T-helper 2 cell treated with Interferon-gamma antibody and Interleukin-4, amounts not matched to agents 5 μg/mL and 100 μg/mL, for 36 hours (primary cell): ENCODE measurements around the gene TJP3.
"Not testable (repeated sequence)": the region's sequence is repeated elsewhere in the genome, so short reads cannot be mapped to it uniquely, and the experiment has no call there.

ENCODE experiments used
- DNase-seq: peaks from one replicate; pipeline ENCODE4 v3.0.0; 2021; ENCODE audit warnings: low spot score
- H3K27ac Mint-ChIP-seq: one replicate; pipeline ENCODE4 v1.8.0; 2021; ENCODE audit warnings: mild to moderate bottlenecking, mixed read lengths
- H3K27me3 Mint-ChIP-seq: one replicate; pipeline ENCODE4 v1.8.0; 2021; ENCODE audit warnings: low read depth, mixed read lengths
- H3K36me3 Mint-ChIP-seq: one replicate; pipeline ENCODE4 v1.8.0; 2021; ENCODE audit warnings: low read depth, mixed read lengths
- H3K4me1 Mint-ChIP-seq: one replicate; pipeline ENCODE4 v1.8.0; 2021; ENCODE audit warnings: low read depth, mixed read lengths
- H3K4me3 Mint-ChIP-seq: one replicate; pipeline ENCODE4 v1.8.0; 2022; ENCODE audit warnings: mild to moderate bottlenecking, moderate library complexity, mixed read lengths
- H3K9me3 Mint-ChIP-seq: one replicate; pipeline ENCODE4 v1.8.0; 2021; ENCODE audit warnings: mixed read lengths

Gene TJP3

GRCh38 chr19:3746371-3747056 is 38.3 kb downstream of the TJP3 start:
- no peaks in the 10 kb centered on the region for H3K9me3 Mint-ChIP-seq
- H3K27me3 Mint-ChIP-seq, result no peaks in the 10 kb centered on the region
- no peak overlapping the region for H3K27ac Mint-ChIP-seq
- peaks cover 12% of the 10 kb centered on the region for H3K36me3 Mint-ChIP-seq
- H3K4me1 Mint-ChIP-seq, result no peaks in the 10 kb centered on the region
- DNase-seq, result no peak
- H3K4me3 Mint-ChIP-seq, result no peak overlapping the region

DNA sequence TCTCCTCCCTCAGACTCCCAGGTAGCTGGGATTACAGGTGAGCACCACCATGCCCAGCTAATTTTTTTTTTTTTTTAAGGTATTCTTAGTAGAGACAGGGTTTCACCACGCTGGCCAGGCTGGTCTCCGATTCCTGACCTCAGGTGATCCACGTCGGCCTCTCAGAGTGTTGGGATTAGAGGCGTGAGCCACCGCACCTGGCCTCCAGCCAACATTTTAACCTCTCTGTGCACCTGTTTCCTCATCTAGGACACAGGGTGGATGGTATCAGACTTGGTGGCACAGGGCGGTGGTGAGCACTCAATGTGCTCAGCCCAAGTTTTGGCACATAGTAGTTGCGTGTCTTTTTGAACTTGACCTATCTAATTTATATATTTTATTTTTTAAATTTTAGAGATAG is 40.8 kb downstream of the TJP3 start:
- Mint-ChIP-seq H3K27me3 (no peaks in the 10 kb centered on the region), H3K36me3 (peaks cover 12% of the 10 kb centered on the region), H3K9me3 (no peaks in the 10 kb centered on the region), H3K27ac (no peak overlapping the region), H3K4me1 (no peaks in the 10 kb centered on the region), H3K4me3 (no peak overlapping the region)
- DNase-seq, result no peak

GRCh38 chr19:3750211-3750610 is 42.0 kb downstream of the TJP3 start:
- no peak overlapping the region for H3K4me3 Mint-ChIP-seq
- H3K4me1 Mint-ChIP-seq, result peaks cover 4% of the 10 kb centered on the region
- H3K9me3 Mint-ChIP-seq, result no peaks in the 10 kb centered on the region
- H3K27ac Mint-ChIP-seq, result no peak overlapping the region
- no peak for DNase-seq
- H3K27me3 Mint-ChIP-seq, result no peaks in the 10 kb centered on the region
- peaks cover 20% of the 10 kb centered on the region for H3K36me3 Mint-ChIP-seq

GRCh38 chr19:3751236-3751635 is 43.1 kb downstream of the TJP3 start:
- H3K4me1 Mint-ChIP-seq, result peaks cover 5% of the 10 kb centered on the region
- H3K9me3 Mint-ChIP-seq, result no peaks in the 10 kb centered on the region
- no peak overlapping the region for H3K4me3 Mint-ChIP-seq
- no peak for DNase-seq
- no peak overlapping the region for H3K27ac Mint-ChIP-seq
- H3K27me3 Mint-ChIP-seq, result no peaks in the 10 kb centered on the region
- peaks cover 21% of the 10 kb centered on the region for H3K36me3 Mint-ChIP-seq

- no peak overlapping the region for H3K27ac Mint-ChIP-seq
- H3K27me3 Mint-ChIP-seq, result no peaks in the 10 kb centered on the region
- no peaks in the 10 kb centered on the region for H3K9me3 Mint-ChIP-seq
- H3K4me1 Mint-ChIP-seq, result peaks cover 5% of the 10 kb centered on the region
- no peak overlapping the region for H3K4me3 Mint-ChIP-seq
- peaks cover 21% of the 10 kb centered on the region for H3K36me3 Mint-ChIP-seq
- no peak for DNase-seq
Observed at GRCh38 chr19:3752492-3752891, 44.3 kb downstream of the TJP3 start.

DNA sequence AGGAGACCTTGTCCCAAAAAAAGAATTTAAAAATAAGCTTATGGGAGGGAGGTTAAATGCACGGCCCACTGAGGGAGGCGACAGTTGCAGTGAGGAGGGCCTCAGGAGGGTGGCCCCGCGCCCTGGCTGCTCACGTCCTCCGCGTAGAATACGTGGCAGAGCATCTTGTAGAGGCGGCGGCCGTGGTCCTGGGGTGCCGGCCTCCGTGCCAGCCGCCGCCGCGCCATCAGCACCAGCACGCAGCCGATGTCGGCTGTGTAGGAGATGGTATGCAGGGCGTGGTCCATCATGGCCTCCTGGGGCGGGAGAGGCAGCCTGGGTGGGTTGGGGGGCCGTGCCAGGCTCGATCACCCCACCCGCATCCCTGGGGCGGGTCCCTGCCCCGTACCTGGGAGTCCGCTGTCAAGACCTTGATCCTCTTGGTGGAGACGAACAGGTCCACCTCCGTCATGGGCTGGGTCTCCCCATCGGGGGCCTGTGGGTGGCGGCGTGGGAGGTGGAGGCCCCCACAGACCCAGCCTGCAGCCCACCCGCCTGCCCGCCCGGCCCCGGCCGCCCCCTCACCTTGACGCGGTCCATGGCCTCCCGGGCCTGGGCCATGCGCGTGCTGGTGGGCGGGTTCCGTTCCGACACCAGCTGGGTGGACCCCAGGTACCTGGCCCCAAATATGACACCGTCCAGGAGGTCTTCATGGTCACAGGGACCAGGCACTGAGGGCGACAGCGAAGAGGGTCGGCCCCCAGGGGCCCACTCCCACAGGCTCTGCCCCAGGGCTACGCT is 45.6 kb downstream of the TJP3 start:
- H3K36me3 Mint-ChIP-seq, result peaks cover 21% of the 10 kb centered on the region
- H3K4me1 Mint-ChIP-seq, result peaks cover 5% of the 10 kb centered on the region
- DNase-seq, result no peak
- no peak overlapping the region for H3K4me3 Mint-ChIP-seq
- H3K27ac Mint-ChIP-seq, result no peak overlapping the region
- H3K27me3 Mint-ChIP-seq, result no peaks in the 10 kb centered on the region
- H3K9me3 Mint-ChIP-seq, result no peaks in the 10 kb centered on the region

DNA sequence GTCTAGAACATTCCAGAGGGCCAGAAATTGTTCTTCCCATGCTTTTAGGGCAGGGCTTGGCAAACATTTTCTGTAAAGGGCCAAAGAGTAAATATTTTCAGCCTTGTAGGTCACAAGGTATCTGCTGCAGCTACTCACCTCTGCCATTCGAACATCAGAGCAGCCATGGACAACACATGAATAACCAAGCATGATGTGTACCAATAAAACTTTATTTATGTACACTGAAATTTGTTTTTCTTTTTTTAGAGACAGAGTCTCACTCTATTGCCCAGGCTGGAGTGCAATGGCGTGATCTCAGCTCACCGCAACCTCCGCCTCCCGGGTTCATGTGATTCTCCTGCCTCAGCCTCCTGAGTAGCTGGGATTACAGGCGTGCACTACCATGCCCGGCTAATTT is 49.5 kb downstream of the TJP3 start:
- peaks cover 16% of the 10 kb centered on the region for H3K4me1 Mint-ChIP-seq
- not testable (repeated sequence) for H3K9me3 Mint-ChIP-seq, DNase-seq, H3K4me3 Mint-ChIP-seq, H3K27ac Mint-ChIP-seq, H3K27me3 Mint-ChIP-seq
- H3K36me3 Mint-ChIP-seq, result peaks cover 19% of the 10 kb centered on the region

- not testable (repeated sequence) for DNase-seq, H3K4me3 Mint-ChIP-seq, H3K27ac Mint-ChIP-seq, H3K9me3 Mint-ChIP-seq, H3K27me3 Mint-ChIP-seq
- H3K4me1 Mint-ChIP-seq, result peaks cover 22% of the 10 kb centered on the region
- peaks cover 24% of the 10 kb centered on the region for H3K36me3 Mint-ChIP-seq
Observed at GRCh38 chr19:3758297-3758696, 50.1 kb downstream of the TJP3 start.

- Mint-ChIP-seq H3K27me3 (peaks cover 3% of the 10 kb centered on the region), H3K4me1 (peaks cover 23% of the 10 kb centered on the region), H3K36me3 (peaks cover 22% of the 10 kb centered on the region), H3K27ac (peak overlapping the region; percentile 20), H3K4me3 (peak overlapping the region; percentile 99), H3K9me3 (no peaks in the 10 kb centered on the region)
- DNase-seq, result no peak
Observed at GRCh38 chr19:3759482-3760254, 51.5 kb downstream of the TJP3 start.

DNA sequence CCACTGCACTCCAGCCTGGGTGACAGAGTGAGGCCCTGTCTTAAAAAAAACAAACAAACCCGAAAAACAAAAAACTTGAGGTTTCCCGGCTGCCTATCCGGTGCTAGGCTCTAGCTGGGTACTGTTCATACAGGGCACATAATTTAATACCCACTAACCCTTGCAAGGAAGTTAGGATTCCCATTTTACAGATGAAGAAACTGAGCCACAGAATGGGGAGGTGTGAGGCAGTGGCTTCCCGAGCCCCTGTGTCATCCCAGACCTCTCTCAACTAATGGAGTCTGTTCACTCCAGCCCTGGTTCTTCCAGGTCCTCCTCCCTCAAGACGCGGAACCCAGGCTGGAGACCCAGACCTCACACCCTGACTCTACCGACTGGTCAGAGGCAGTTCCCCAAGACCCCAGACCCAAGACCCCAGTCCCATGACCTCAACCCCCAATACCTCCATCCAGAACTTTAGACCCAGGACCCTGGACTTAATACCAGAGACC is 52.7 kb downstream of the TJP3 start:
- no peak for DNase-seq
- Mint-ChIP-seq H3K4me3 (peak overlapping the region; percentile 99), H3K36me3 (peaks cover 16% of the 10 kb centered on the region), H3K27ac (peak overlapping the region; percentile 95), H3K27me3 (peaks cover 3% of the 10 kb centered on the region), H3K4me1 (peaks cover 17% of the 10 kb centered on the region), H3K9me3 (no peaks in the 10 kb centered on the region)

- peak within 1 kb of the TSS; percentile 100 for H3K27ac Mint-ChIP-seq
- peaks cover 3% of the 10 kb centered on the region for H3K27me3 Mint-ChIP-seq
- H3K4me1 Mint-ChIP-seq, result peaks cover 21% of the 10 kb centered on the region
- H3K4me3 Mint-ChIP-seq, result peak within 1 kb of the TSS; percentile 99
- peak; percentile 95 for DNase-seq
- H3K36me3 Mint-ChIP-seq, result peaks cover 20% of the 10 kb centered on the region
- no peaks in the 10 kb centered on the region for H3K9me3 Mint-ChIP-seq
Observed at GRCh38 chr19:3761382-3762129, 53.4 kb downstream of the TJP3 start, which contains the start of gene APBA3. TSS of gene APBA3 (minus strand) at chr19:3761692. CDS start at chr19:3760264, 1,428 bp downstream.

- peaks cover 24% of the 10 kb centered on the region for H3K4me1 Mint-ChIP-seq
Observed at GRCh38 chr19:3762130-3762473, 53.9 kb downstream of the TJP3 start.

More at GRCh38 chr19:3762130-3762473, 53.9 kb downstream of the TJP3 start:
- H3K27ac Mint-ChIP-seq, result peak overlapping the region; percentile 100
- H3K9me3 Mint-ChIP-seq, result no peaks in the 10 kb centered on the region
- peak overlapping the region; percentile 99 for H3K4me3 Mint-ChIP-seq
- DNase-seq, result no peak
- H3K27me3 Mint-ChIP-seq, result peaks cover 3% of the 10 kb centered on the region
- H3K36me3 Mint-ChIP-seq, result peaks cover 23% of the 10 kb centered on the region
